AG09309 (cell line): ENCODE measurements around the gene UBE4B.

ENCODE experiments used
- DNase-seq: peaks from one replicate; pipeline ENCODE4 v3.0.0-alpha.2; 2010; ENCODE audit warnings: low read depth
- H3K4me3 ChIP-seq: 2 replicates; pipeline ENCODE4 v1.5.1; 2011; ENCODE audit warnings: mild to moderate bottlenecking, low read depth, low read length, moderate library complexity; ENCODE audit not compliant: control insufficient read depth
- CTCF ChIP-seq: IDR thresholded peaks from 2 replicates; pipeline ENCODE4 v1.5.1; 2011; ENCODE audit warnings: mild to moderate bottlenecking, low read depth, low read length, inconsistent platforms; ENCODE audit not compliant: insufficient read depth, control insufficient read depth; ENCODE audit errors: missing control alignments

Gene UBE4B

GRCh38 chr1:10085076-10085475 is 52.3 kb downstream of the UBE4B start:
- TF ChIP-seq CTCF = no peak
- H3K4me3 ChIP-seq = no peak overlapping the region
- DNase-seq = no peak

GRCh38 chr1:10087210-10087609 is 54.5 kb downstream of the UBE4B start:
- no peak for TF ChIP-seq CTCF
- H3K4me3 ChIP-seq = no peak overlapping the region
- no peak for DNase-seq

- H3K4me3 ChIP-seq = no peak overlapping the region
- DNase-seq = no peak
- peak; percentile 6 for TF ChIP-seq CTCF
These were observed 69.2 kb downstream of the UBE4B start for GRCh38 chr1:10101929-10102328.

GRCh38 chr1:10103193-10103592 is 70.4 kb downstream of the UBE4B start:
- no peak overlapping the region for H3K4me3 ChIP-seq
- DNase-seq = no peak
- TF ChIP-seq CTCF = no peak

GRCh38 chr1:10104834-10105233 is 72.1 kb downstream of the UBE4B start:
- TF ChIP-seq CTCF = no peak
- no peak for DNase-seq
- no peak overlapping the region for H3K4me3 ChIP-seq

GRCh38 chr1:10105484-10105883 is 72.7 kb downstream of the UBE4B start:
- no peak for DNase-seq
- H3K4me3 ChIP-seq = no peak overlapping the region
- no peak for TF ChIP-seq CTCF

GRCh38 chr1:10106241-10106640 is 73.5 kb downstream of the UBE4B start:
- TF ChIP-seq CTCF = no peak
- H3K4me3 ChIP-seq = no peak overlapping the region
- no peak for DNase-seq
